NCI-H345 treated with DMSO at 0.1 percent for 48 hours (cell line): Measurements from ENCODE around the gene ATG9B.
"Not testable (repeated sequence)": the region's sequence is repeated elsewhere in the genome, so short reads cannot be mapped to it uniquely, and the experiment has no call there.

Source experiments
- DNase-seq: peaks from one replicate; lab custom pipeline; 2025; ENCODE audit not compliant: unreplicated experiment; lab: John Stamatoyannopoulos, UW

ATG9B gene

DNA sequence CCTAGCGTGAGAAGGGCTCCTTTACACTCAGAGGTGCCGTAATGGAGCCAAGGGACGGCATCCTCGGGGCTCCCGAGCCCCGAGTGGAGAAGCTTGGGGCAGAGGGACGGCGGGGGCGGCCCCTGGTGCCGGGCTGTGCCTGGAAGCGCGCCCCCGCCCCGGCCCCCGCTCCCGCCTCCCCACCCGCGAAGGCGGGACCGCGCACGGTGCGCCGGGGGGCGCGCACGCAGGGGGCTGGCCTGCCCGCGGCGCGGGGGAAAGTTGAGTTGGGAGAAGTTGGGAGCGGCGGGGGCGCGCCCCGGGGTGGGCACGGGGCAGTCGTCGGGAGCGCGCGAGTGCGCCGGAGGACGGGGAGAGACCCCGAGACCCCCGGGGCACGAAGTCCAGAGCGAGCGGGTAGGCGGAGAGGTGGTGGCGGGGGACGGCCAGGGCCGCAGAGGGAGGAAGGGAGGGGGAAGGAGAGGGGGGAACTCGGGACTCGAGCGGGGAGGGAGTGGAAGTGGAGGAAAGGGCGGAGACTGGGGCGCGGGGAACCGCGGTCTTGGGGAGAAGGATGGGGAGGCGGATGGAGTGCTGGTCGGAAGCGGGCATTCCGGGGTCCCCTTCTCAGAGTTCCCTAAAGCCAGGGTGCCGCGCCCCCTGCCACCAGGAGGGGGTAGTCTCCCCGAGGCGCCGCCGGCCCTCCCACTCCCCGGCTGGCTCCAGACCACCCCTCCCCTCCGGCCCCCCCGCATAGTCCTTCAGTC, 35.2 kb upstream of the ATG9B start, which contains the start of gene SLC4A2:
TSS of gene SLC4A2 (plus strand) at position 223 of the 746 bp plus-strand sequence. CDS start 2,399 bp downstream, outside the sequence.
- DNase-seq = peak; percentile 37

DNA sequence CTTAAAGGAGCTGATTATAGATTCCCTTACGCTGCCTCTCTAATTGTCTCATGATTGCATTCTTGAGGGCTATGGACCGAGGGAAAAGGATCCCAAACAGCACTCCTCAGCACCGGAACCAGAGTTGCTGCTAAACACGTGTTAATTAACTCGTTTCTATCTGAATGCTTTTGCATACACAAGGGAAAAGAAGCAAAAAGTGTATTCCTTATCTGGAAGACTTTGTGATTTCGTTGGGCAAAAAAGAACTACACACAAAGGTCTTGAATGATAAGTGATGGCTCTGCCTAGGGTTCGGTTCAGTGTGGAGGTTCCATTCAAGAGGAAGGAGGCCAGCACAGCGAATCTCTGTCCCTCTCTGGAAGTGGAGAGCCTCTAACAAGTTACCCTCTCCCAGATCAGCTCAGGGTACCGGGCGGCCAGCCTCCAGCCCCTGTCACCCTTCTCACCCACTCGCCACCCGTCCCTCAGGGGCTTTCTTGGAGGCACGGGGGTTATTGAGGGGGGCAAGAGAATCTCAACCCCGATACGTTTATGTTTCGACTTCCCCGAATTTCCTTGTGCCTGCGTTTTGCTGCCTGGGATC, 34.6 kb upstream of the ATG9B start:
- peak; percentile 39 for DNase-seq

DNA sequence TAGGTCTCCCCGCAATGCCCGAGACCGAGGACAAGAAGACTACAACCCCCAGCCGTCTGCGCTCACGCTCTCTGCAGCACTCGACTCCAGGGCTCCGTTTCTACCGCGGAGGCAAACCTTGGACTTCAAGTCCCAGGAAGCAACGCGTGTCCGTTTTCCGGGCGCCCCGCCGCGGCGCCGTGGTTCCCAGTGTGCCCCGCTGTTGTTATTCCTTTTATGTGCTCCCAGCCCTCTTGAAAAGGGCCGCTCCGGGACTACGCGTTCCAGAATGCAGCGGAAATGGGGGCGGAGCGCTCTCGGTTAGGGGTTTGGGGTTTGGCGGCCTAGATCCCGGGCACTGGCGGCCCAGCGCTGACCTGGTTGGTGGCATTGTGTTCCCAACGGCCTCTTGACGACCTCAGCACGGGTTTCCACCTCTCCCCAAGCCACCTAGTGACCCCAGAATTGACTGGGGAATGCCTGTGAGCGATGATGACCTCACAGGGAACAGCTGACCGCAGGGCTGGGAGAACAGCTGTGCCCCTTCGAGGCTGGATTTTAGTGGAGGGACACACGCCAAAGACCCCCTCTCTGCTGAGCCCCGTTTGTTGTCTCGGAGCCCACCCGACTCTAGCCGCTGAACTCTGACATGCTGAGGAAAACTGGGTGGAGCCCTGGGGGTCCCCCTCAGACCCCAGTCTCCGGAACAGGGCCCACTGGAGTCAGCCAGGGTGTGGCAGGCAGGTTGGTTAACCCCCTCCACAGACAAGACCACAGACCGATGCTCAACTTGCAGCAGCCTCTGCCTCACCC, 33.9 kb upstream of the ATG9B start:
- peak; percentile 98 for DNase-seq

DNA sequence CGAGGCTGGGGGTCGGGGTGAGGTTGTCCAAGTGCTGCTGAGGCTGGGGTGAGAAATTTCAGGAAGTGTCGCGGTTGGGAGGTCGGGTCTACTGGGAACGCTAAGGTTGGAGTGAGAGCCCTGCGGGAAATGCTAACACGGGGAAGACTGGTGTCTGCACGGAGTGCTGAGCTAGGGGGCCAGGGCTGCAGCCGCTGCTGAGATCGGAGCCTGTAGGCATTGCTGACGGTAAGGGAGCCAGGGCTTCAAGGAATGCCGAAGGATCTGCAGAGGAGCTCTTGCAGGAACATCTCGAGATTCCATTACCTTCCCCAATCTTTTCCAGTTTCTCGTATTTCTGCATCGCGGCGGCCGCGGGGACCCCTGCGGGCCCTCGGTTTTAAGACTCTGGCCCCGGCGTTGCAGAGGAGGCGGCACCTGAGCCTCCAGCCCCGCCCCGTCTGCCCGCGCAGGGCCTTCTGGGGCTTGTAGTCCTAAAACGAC, 33.3 kb upstream of the ATG9B start, which contains the start of gene CDK5:
TSS of gene CDK5 (minus strand) at position 392 of the 483 bp plus-strand sequence. CDS start at position 343, 49 bp downstream.
- DNase-seq = no peak

DNA sequence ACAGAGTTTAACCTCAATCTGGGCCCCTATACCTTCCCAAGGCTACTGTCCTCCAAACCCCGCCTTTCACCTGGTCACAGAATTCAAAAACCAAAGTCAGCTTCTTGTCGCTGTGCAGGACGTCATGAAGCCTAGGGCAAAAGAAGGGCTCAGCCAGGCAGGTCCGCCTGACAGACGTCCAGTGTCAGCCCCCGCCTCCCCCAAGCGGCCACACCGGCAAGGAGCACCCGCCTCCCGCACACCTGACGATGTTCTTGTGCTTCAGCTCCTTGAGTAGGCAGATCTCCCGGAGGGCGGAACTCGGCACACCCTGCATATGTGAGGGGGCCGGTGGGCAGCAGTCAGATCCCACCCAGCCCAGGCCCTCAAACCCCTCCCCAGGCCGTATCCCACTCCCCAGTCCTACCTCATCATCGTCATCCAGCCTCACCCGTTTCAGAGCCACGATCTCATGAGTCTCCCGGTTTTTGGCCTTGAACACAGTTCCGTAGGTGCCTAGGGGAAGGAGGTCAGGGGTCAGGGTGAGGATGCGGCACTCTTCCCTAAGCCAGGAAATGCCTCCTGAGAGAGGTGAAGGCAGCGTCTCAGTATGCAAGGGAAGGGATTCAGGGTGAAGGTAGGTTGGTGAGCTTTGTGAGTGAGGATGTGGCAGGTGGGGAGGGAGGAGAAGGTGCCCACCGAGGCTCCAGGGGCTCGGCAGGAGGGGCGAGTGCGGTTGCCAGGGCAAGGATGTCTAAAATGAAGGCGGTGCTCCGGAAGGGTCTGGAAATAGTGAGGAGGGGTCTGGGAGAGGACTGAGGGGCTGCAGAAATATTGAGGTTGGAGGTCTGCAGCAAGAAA, 32.6 kb upstream of the ATG9B start:
- no peak for DNase-seq

DNA sequence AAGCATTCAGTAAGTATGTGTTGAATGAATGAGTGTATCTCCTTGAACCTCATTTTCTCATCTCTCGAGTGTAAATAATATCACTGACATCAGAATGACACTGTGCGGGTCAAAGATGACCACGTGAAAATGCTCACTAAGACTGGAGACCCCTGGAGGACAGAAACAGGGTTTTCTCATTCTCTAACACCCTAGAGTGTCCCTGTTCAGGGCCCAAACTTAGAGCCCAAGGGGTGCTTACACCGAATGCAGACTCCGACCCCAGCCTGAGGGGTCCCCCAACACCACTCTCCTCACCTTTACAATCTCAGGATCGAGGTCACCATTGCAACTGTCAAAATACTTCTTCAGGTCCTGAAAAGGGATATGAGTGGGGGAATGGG, 32.0 kb upstream of the ATG9B start:
- no peak for DNase-seq

DNA sequence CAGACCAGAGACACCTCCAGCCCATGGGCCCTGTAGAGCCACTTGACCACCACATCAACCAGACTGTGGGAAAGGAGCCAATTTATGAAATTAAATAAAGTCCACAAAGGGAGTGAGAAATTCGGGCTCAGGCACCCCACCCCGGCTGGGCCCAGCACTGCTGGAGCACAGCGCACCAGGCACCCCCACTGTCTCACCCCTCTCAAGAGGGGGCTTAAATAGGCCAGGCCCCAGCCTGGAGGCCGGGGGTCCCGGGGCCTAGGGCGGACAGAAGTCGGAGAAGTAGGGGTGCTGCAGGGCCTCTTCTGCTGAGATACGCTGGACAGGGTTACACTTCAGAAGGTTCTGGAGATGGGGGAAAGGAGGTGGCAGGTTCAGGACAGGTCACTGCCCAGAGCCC, 29.5 kb upstream of the ATG9B start:
- DNase-seq = no peak

DNA sequence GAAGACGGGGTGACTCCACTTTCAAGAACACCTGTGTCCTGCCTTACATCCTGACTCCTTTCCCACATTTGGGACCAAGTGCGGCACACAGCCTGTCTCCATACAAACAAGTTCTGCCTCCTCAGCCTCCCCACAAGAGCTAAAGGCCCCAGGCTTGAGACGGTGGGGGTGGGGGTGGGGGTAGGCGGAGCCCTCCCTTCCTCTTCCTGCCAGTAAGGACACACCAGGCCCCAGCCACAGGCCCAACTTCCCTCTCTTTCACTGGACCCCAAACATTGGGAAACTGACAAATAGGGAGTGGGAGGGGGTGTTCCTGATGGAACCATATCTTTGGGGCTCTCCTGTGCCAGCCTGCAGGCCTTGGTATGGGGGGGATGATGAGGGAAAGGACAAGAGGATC, 28.8 kb upstream of the ATG9B start:
- no peak for DNase-seq

DNA sequence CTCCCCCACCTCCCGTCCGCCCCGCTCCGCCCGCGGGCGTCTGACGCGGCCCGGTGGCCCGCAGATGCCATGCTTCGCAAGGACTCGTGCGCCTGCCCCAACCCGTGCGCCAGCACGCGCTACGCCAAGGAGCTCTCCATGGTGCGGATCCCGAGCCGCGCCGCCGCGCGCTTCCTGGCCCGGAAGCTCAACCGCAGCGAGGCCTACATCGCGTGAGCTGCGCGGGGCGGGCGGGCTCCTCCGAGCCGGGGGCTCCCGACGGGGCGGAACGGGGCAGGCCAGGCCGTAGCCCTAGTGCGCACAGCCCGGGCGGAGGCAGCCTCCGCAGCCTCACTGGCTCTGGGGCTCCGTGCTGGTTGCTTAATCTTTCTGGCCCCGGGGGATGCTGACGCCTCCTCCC, 26.8 kb upstream of the ATG9B start:
- no peak for DNase-seq

DNA sequence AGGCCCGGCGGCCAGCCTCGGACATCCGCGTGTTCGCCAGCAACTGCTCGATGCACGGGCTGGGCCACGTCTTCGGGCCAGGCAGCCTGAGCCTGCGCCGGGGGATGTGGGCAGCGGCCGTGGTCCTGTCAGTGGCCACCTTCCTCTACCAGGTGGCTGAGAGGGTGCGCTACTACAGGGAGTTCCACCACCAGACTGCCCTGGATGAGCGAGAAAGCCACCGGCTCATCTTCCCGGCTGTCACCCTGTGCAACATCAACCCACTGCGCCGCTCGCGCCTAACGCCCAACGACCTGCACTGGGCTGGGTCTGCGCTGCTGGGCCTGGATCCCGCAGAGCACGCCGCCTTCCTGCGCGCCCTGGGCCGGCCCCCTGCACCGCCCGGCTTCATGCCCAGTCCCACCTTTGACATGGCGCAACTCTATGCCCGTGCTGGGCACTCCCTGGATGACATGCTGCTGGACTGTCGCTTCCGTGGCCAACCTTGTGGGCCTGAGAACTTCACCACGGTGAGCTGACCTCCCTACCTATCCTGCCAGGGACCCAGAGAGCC, 24.7 kb upstream of the ATG9B start:
- no peak for DNase-seq

DNA sequence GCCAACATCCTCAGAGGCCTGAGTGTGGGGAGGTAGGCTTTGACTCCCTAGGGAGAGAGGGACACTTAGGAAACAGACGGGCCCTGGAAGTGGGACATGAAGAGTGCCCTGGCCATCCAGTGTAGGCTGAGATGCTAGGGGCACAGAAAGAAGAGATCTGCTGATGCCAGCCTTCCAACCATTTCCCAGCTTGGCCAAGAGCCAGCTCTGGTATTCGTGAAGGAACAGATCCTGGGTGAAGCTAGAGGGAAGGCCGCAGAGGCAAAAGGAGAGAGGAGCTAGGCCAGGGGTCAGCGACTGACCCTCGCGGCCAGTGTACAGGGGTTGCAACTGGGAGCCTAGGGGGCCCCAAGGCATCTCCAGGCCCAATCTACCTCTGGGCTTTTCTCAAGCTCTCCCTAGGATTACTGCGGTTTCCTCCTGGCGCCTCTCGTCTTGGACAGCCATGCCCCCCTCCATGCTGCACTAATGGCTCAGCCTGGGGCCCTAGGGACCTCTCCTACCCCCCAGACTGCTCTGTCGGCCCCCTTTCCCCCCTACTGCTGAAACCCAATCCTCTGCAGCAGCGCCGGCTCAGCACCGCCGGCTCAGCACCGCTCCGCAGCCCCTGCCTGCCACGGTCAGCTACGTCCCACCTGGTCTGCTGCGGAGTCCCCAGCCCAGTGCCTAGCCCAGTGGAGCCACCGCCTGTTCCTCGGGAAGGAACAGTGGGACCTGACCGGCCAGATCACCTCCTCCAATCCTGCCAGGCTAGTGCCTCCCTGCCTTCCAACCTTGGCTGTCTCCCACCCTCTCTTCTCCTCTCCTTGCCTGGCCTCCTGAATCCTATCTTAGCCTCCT, 23.9 kb upstream of the ATG9B start, which contains the start of gene ASIC3:
TSS of gene ASIC3 (plus strand) at position 556 of the 840 bp plus-strand sequence. CDS start 355 bp downstream, outside the sequence.
- DNase-seq = no peak

DNA sequence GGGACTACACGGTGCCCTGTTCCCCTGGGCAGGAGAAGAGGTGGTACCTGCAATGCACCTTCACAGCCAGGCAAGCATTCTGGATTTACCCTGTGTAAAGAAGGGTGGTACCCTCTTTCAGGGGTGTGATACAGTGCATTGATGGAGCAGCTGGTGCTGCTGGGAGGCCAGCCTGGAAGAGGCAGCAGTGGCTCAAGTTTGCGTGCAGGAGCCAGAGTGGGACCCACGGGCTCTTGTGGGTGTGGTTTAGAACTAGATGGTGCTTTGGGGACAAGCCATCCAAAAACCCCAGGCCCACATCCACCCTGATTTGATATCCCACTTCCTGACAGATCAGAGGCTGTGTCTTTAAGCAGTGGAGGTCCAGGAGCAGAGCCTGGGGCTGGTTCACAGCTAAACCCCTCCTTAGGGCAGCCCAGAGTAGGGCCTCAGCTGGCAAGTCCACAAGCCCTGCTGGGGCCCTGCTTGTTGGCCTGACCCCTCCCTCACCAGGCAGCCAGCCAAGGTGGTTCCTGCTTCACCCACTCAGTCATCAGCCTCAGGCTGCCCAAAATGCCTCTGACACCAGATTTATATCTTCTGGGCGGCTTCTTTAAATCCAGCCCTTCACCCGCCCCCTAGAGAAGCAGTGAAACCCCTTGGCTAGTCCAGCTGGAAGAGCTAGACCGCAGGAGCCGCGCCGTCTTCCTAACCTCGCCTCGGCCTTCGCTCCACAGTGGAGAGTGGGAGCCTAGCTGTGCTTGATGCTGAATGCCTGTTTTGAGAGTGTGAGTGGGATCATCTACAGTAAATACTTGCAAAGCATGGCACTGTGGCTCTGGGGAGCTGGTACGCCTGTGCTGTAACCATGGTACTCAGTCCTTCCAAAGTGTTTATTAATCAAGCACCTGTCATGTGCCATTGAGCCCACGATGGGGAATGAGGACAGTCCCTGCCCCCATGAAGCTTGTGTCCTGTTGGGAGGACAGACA, 22.6 kb upstream of the ATG9B start:
- DNase-seq = no peak

DNA sequence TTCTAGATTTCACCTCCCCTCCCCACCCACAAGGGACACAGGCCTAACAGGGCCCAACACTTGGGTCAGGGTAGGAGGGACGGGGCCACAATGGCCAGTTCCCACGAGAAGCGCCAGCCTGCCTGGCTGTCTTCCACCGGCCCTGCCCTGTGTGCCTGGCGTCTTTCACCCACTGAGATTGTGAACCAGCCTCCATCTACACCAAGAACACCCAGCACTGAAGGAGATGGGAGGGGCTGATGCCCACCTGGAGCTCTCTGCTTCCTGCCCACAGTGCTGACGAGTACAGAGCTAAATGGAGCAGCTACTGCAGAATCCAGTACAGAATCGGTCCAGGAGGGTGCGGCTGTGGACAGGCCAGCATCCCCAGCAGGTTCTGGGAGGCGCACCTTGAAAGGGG, 21.7 kb upstream of the ATG9B start:
- no peak for DNase-seq

DNA sequence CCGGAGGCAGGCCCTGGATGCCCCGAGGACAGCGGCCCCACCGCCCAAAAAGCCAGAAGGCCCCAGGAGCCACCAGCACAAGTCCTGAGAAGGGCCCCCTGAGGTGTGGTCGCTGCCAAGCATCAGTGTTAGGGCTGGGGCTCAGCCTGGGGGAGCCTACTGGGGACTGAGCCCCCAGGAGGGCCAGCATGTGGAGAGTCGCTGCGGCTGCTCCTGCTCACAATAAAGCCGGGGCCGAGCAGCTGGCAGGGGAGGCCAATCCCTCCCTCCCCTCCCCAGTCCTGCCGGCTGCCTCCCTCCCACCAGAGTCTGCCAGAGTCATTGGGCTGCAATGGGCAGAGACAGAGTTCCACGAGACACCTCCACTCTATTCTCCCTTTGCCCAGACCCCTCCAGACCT, 21.0 kb upstream of the ATG9B start:
- no peak for DNase-seq

DNA sequence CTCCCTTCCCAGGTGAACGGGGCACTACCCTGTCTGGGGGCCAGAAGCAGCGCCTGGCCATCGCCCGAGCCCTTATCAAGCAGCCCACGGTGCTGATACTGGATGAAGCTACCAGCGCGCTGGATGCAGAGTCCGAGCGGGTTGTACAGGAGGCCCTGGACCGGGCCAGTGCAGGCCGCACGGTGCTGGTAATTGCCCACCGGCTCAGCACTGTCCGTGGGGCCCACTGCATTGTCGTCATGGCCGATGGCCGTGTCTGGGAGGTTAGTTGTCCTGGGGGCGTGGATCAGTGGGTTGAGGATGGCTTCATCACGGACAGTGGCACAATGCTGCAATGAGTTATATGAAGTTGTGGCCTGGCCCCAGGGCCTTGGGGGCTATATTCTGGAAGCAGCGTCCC, 19.7 kb upstream of the ATG9B start:
- DNase-seq = no peak

DNA sequence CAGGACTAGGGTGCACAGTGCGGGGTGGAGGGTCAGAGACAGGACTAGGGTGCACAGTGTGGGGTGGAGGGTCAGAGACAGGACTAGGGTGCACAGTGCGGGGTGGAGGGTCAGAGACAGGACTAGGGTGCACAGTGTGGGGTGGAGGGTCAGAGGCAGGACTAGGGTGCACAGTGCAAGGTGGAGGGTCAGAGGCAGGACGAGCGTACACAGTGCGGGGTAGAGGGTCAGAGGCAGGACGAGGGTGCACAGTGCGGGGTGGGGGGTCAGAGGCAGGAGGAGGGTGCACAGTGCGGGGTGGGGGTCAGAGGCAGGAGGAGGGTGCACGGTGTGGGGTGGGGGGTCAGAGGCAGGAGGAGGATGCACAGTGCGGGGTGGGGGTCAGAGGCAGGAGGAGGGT, 19.2 kb upstream of the ATG9B start:
- not testable (repeated sequence) for DNase-seq

DNA sequence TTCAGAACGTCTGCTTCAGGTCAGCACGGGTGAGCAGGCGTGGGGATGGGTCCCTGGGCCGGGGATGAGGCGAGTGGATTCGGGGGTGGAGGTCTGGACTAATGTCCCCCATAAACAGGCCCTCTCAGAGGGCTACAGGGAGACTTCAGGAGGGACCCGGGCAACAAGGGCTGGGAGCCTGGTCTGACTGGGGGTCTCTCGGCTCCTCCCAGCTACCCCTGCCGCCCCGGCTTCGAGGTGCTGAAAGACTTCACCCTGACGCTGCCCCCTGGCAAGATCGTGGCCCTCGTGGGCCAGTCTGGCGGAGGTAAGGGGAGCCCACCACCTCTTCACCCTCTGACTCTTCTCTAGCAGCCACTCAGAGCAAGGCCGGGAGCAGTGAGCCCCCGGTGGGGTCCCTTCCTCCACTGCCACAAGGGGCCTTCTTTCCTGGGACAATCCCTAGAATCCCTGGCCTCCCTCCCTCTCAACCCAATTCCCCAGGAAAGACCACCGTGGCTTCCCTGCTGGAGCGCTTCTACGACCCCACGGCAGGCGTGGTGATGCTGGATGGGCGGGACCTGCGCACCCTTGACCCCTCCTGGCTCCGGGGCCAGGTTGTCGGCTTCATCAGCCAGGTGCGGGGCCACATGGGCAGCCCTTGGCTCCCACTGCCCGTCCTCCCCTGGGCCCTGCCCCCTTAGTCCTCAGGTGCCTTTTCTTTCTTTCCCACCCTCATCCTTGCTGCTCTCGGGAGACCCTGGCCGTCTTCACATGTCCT, 16.5 kb upstream of the ATG9B start:
- no peak for DNase-seq
